IPS-NIHi7 (cell line): ENCODE measurements around the gene TTBK1.

Source experiments
- DNase-seq: peaks from one replicate; pipeline ENCODE4 v3.0.0; 2012; ENCODE audit warnings: mixed read lengths; ENCODE audit errors: extremely low spot score

Gene TTBK1

DNA sequence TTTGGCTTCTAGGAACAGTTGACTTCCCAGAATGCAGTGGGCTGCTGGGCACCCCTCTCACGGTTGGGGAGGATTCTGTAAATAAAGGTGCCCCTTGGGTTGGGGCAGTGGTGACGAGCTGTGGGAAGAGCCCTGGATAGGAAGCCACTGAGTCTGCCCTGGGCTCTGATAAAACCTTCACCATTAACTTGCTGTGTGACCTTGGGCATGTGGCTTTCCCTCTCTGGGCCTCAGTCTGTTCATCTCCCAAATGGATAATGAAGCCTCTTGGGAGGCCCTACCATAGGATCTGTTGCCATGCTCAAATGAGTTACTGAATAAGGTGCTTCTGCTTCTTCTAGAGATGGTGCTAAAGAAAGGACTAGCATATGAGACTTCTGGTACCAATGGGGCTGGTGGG lies 61.6 kb downstream of the TTBK1 start:
- no peak for DNase-seq

DNA sequence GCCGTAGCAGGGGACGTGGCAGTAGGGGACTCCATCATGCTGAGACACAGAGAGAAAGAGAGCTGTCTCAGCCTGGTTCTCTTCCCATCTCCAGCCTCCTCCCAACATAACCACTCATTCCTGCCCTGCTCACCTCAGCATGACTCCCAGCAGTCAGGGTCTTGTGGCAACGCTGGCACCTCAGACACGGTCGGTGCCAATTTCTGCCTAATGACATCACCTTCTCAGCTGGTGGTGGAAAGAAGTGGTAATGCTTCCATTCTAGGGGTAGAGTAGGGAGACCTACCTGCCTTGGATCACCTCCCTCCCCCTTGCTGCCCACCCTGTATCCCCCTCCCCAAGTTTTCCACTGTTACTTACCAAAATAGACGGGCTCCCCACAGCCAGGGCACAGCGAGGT lies 62.8 kb downstream of the TTBK1 start:
- DNase-seq, result no peak

DNA sequence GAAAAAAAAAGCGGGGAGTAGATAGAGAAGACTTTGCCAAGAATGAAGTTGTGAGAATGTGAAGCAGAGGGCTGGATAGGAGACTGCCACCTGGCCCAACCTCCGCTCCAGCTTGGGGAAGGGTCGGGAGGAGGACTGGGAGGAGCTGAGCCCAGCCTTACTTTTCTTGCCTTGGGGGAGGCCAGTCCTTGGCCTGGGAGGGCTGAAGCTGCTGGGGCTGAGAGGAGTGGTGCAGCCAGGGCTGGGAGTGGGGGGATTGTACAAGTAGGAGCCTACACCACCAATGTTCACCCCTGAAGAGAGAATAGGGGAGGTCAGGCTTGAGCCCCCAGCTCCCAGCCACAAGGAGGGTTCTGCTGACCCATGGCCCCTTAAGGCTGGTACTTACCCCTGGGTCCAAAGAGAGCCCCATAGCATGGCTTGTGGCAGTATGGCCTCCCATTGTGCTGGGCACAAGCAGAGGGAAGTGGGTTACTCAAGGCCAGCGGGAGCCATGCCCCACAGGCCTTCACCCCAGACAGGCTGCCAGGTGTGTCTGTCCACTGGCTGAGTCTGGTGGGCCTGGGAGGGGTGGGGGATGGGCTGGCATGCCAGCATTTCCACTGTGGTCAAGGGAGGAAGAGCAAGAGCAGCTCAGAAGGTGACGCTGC lies 64.3 kb downstream of the TTBK1 start:
- no peak for DNase-seq

DNA sequence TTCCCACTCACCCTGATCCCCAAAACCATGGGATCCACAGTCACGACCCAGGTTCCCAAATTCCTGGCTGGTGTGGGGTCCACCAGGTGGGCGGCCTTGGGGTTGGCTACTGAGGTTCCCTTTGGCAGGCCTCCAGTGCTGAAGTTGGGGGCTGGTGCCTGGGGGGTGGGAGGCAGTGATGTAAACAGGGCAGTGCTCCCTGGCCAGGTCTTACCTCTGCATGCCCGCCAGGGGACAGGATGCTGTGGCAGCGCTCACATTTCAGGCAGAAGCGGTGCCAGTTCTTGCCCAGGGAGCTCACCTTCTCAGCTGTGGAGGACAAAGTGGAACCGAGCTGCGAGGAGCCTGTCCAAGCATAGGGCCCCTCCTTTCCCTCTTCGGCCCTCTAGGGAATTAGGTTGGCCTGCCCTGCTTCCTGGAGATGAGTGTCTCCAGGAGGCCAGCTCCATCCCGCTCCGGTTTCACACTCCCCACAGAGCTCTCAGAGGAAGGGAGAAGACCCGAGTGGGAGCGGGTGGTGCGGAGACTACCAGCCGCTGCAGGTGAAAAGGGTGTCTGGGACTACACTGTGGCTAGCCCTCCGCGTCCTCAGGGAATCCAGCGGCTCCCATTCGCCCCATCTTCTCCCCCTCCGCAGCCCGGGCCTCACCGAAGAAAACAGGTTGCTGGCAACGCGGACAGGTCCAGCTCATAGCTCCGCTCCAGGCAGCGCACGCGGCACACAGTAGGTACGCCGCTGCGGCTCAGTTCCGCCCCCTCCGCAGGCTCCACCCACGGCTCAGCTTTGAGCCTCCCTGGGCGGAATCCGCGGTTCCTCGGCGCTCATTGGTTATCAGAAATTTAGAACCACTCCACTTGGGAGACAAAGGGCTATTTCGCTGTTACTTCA lies 65.1 kb downstream of the TTBK1 start, which contains the start of gene CRIP3:
CRIP3 (minus strand) TSS at position 726 of the 889 bp plus-strand sequence; CDS start at position 692, 34 bp downstream.
- peak; percentile 84 for DNase-seq

DNA sequence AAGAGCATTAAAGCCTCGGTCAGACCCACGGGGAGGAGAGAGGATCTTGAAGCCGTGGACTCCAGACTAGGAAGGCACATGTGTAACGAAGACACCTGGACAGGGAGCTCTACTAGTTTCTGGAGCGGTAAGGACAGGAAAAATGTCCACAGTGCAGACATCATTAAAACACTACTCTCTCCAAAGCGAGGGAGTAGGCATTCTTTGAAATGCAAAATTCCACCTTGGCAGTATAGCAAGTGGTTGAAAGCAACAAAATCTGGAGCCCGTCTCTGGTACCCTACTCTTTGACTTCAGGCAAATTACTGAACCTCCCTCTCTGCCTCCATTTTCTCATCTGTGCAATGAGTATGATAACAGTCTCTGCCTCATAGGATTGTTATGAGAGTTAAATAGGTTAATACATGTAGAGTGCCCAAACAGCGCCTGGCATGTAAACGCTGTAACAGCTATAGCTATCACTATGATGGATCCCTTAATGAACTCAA lies 65.8 kb downstream of the TTBK1 start:
- no peak for DNase-seq

DNA sequence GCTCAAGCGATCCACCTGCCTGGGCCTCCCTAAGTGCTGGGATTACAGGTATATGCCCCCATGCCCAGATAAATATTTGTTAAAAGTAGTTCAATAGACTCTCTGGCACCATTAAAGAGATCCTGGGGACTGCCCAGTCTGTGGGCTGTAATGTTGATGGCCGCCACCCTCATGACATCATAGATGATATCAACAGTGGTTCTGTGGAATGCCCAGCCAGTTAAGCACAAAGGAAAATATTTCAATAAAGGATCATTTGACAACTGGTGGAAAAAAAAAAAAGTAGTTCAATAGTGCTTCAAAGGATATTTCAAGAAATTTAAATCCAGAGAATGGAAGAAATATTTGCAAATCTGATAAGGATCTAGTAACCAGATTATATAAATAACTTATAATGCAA lies 66.9 kb downstream of the TTBK1 start:
- no peak for DNase-seq

DNA sequence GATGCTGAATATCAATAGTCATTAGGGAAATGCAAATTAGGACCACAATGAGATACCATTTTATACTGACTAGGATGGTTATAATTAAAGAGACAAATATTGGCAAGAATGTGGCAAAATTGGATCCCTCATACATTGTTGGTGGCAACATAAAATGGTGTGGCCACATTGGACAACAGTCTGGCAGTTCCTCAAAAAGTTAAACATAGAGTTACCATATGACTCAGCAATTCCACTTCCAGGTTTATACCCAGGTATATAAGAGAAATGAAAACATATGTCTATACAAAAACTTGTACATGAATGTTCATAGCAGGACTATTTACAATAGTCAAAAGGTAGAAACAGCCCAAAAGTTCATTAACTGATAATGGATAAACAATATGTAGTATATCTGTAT lies 67.3 kb downstream of the TTBK1 start:
- no peak for DNase-seq

DNA sequence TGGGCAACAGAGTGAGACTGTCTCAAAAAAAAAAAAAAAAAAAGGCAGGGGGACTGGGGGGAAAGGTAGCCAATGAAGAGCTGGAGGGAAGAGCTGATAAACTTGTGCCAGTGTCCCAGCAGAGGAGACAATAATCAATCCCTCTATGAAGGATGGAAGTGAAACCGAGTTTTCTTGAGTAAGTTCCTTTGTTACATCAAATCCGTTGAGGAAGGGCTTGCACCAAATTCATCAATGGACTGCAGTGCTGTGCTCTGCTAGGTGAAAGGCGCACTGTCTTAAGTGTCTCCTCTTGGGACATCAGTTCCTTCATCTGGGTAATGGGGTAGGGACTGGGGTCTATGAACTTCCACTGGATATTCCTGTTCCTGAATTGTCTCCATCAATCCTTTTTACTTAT lies 68.4 kb downstream of the TTBK1 start:
- DNase-seq, result no peak

DNA sequence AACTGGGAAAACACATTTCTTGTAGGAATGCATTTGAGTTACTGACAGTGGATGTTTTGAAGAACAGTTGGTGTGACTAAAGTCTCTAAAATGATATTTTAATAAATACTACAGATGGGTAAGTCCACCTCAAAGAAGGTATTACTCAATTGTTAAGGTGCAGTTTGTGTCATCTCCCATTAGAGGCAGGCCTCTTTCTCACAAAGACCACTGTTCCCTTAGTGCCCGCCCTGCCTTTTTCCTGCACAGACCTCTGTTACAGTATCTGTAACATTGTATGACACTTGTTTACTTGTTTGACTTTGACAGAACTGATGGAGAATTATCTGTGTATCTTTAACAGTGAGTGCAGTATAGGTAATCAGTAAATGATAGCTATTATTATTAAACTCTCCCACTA lies 70.5 kb downstream of the TTBK1 start:
- DNase-seq, result no peak

DNA sequence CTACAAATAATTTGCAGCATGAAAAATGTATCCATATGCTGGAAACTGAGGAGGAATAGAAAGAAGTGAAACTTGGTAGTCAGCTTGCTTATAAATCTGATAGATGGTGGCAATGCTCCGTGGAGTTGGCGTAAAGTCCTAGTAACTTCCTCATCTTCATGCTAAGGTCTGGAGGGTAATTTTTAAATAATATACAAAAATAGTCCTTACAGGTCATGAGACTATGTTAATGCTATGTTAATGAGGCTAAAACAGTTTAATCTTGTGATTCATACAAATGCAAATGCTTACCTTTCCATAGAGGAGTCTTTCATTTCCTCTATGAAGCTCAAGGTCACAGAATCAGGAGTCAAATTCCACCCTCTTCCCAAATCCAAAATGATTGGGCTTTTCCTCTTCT lies 74.7 kb downstream of the TTBK1 start:
- DNase-seq, result no peak

DNA sequence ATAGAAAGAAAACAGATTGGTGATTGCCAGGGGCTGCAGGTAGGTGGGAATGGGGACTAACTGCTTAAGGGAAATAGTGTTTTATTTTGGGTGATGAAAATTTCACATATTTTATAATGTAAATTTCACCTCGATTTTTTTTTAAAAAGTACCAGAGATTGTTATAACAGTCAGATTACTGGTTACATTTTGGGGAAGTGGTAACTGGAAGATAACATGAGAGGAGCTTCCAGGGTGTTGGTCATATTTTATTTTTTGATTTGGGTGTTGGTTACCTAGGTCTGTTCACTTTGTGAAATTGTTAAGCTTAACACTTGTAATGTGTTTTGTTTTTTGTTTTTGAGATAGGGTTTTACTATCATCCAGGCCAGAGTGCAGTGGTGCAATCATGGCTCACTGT lies 82.6 kb downstream of the TTBK1 start:
- no peak for DNase-seq

DNA sequence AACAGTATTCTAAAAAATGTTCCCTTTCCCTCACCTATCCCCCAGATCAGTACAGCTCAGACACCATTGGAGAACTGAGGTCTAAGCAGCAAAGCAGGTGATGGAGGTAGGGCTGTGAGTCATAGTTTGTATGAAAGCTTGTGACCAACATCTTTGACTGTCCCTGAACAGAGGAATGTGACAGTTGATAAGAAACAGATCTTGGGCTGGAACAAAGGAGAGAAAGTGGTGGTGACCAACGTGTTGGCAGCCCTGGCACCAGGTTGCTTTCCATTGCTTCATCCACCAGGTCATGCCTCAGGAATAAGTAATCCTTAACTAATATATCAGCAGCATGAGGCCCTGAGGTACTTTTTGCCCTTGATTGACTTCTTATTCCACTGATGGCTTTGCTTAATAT lies 85.2 kb downstream of the TTBK1 start:
- DNase-seq, result no peak

DNA sequence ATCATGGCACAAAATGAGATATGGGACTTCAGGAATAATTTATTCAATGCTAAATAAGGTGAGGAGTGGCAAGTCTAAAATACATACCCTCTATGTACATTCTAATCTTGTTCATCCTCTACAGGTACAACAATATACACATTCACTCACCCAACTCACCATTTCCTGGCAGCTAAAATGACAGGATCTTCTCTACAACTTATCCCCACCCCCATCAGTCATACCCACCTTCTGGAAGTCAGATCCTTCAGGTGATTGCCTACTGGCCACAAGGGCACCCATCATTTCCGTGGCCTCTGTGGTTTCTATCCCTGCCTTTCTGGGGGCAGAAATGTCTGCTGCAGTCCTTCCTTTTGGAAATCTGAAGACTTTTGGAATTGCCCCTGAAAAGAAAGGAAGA lies 88.2 kb downstream of the TTBK1 start:
- DNase-seq, result no peak

DNA sequence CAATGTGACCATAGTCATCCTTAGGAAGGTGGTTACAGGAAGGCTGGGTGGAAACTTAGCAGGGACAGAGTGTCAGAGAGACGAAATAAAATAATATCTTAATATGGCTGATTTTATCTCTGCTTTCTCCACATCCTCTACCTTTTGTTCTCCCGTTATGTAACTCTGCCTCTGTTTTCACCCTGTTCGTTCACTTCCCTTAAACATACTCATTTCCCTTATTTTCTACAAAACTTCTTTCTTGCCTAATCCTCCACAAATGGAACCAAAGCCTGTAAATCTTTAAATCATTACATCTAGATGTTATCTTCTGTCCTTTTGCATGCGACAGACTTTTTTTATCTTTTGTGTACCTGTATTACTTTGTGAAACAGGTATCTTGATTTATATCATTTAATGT lies 88.6 kb downstream of the TTBK1 start:
- DNase-seq, result no peak

DNA sequence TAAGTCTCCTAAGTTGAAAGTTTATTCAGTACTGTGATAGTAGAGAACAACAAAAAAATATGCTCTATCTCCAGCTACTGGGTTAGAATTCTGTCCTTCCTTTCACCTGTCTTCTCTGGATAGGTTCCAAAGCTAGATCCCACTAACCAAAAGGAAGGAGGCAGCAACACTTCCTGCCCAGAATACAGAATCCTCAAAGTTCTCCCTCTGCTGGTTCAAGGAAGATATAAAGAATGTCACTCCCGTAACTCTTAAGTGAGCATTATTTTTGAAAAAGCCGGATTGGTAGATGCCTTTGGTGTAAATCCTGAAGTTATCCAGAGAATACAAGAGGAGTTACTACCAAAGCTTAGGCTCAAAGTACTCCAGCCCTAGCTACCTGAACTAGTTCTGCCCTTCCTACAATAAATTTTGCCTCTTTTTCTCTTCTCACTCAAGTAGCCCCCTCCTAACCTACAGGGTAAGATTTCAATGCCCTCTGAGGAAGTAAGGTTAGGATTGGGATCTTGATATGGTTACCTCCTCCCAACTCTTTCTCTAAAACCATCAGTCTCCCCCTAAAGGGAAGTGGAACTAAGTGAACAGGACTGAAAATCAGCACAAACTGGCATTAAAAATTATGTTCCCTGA lies 91.3 kb downstream of the TTBK1 start:
- DNase-seq, result peak; percentile 70

DNA sequence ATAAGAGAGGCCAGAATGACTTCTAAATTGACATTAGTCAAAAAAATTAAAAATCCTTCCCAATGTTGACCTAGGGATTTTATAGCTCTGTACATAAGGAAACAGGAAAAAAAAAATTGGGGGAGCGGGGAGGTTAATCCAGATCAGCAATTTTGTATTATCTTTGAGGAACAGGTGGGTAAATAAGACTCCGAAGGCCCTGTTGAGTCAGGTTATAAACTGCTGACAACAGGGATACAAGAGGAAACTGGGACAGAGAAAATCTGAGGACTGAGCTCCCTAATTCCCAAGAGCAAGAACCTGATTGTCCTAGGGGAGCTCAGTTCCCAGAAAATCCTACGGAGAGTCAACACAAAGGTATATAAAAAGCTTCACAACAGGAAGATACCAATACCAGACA lies 92.2 kb downstream of the TTBK1 start:
- no peak for DNase-seq

DNA sequence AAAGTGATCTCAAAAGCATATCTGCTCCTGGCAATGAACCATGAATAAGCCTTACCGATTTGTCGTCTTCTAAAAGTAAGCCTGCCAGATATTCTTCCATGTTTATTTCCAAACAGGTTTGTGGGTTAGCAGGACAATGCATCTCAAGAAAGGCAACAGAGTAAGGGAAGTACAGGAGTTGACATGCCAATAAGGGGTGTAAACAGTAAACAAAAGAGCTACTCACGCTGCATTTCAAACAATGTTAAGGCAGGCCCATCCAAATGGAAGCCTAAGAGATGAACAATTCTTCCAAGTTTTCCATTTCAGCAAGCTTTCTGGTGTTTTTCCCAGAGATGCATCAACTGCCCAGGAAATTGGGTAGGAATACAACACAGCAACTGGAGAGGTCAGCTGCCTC lies 93.1 kb downstream of the TTBK1 start:
- DNase-seq, result no peak
